GM23338 (cell line): Measurements from ENCODE around the gene BUB1.

Source experiments
- CREB1 ChIP-seq: fragments of 250-450 bp; sonication (Bioruptor Pico); IDR thresholded peaks from 2 replicates; pipeline ENCODE4 v1.5.0; 2020; ENCODE audit warnings: low read depth, mild to moderate bottlenecking, moderate library complexity
- EZH2 ChIP-seq: fragments of 200-600 bp; sonication (generic); IDR thresholded peaks from one replicate; pipeline ENCODE4 v1.8.0; 2017; ENCODE audit warnings: antibody characterized with exemption, mild to moderate bottlenecking, low read depth; ENCODE audit not compliant: unreplicated experiment
- EZH2phosphoT487 ChIP-seq: fragments of 200-600 bp; sonication (generic); IDR thresholded peaks from one replicate; pipeline ENCODE4 v1.8.1; 2018; ENCODE audit warnings: antibody characterized with exemption; ENCODE audit not compliant: unreplicated experiment
- JUNB ChIP-seq: IDR thresholded peaks from one replicate; pipeline ENCODE4 v1.6.1; 2016; ENCODE audit warnings: antibody characterized with exemption; ENCODE audit not compliant: unreplicated experiment
- POLR2AphosphoS5 ChIP-seq: IDR thresholded peaks from 2 replicates; pipeline ENCODE4 v1.6.1; 2016; ENCODE audit warnings: antibody characterized with exemption, low read depth
- STAT1 ChIP-seq: IDR thresholded peaks from one replicate; pipeline ENCODE4 v1.6.1; 2016; ENCODE audit warnings: antibody characterized with exemption; ENCODE audit not compliant: unreplicated experiment
- ZNF114 ChIP-seq: fragments of 250-450 bp; sonication (Bioruptor Pico); IDR thresholded peaks from 2 replicates; pipeline ENCODE4 v1.5.0; 2020; ENCODE audit warnings: mild to moderate bottlenecking, moderate library complexity
- ZNF331 ChIP-seq: fragments of 250-450 bp; sonication (Bioruptor Pico); IDR thresholded peaks from 2 replicates; pipeline ENCODE4 v1.5.0; 2020; ENCODE audit warnings: low read depth, mild to moderate bottlenecking, moderate library complexity
- TF ChIP-seq, protein P1 (sequence below), 2 experiments: fragments of 200-600 bp in 1 of 2; sonication (generic) in 1 of 2; conservative IDR thresholded peaks; 2 replicates each; pipeline versions ENCODE4 v1.5.1 to v1.6.1; 2016 to 2017; ENCODE audit warnings: antibody characterized with exemption in 2 of 2, low read depth in 2 of 2, mild to moderate bottlenecking in 2 of 2, moderate library complexity in 1 of 2
- TF ChIP-seq, protein P2 (sequence below): IDR thresholded peaks from one replicate; pipeline ENCODE4 v1.6.1; 2018; ENCODE audit warnings: antibody characterized with exemption; ENCODE audit not compliant: unreplicated experiment
- TF ChIP-seq, protein P3 (sequence below): IDR thresholded peaks from 2 replicates; pipeline ENCODE4 v1.6.1; 2016; ENCODE audit warnings: antibody characterized with exemption

DNA sequence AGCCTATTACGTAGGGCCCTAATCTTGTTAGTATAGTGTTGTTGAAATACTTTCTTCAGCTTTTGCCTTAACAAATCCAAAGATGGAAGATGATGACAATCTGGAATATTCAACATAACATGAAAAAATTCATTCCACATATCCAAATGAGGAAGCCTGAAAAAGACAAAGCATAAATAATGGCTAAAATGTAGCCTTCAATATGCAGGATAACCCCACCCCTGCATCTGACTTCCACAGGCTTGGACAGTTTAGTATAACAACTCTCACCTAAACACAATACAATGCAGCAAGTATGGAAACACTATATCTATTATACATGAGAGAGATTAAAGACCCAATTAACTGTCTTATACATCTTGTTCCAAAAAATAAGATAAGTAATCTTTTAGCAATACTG is 39.9 kb downstream of the BUB1 start:
- TF ChIP-seq, protein P1, sequence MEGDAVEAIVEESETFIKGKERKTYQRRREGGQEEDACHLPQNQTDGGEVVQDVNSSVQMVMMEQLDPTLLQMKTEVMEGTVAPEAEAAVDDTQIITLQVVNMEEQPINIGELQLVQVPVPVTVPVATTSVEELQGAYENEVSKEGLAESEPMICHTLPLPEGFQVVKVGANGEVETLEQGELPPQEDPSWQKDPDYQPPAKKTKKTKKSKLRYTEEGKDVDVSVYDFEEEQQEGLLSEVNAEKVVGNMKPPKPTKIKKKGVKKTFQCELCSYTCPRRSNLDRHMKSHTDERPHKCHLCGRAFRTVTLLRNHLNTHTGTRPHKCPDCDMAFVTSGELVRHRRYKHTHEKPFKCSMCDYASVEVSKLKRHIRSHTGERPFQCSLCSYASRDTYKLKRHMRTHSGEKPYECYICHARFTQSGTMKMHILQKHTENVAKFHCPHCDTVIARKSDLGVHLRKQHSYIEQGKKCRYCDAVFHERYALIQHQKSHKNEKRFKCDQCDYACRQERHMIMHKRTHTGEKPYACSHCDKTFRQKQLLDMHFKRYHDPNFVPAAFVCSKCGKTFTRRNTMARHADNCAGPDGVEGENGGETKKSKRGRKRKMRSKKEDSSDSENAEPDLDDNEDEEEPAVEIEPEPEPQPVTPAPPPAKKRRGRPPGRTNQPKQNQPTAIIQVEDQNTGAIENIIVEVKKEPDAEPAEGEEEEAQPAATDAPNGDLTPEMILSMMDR (conservative IDR thresholded peaks at IDR 0.05; ENCODE audit: low read depth in 2 of 2), result no peak
- no peak for TF ChIP-seq POLR2AphosphoS5
- no peak for TF ChIP-seq EZH2
- TF ChIP-seq EZH2phosphoT487, result no peak
- TF ChIP-seq JUNB, result no peak
- TF ChIP-seq, protein P2, sequence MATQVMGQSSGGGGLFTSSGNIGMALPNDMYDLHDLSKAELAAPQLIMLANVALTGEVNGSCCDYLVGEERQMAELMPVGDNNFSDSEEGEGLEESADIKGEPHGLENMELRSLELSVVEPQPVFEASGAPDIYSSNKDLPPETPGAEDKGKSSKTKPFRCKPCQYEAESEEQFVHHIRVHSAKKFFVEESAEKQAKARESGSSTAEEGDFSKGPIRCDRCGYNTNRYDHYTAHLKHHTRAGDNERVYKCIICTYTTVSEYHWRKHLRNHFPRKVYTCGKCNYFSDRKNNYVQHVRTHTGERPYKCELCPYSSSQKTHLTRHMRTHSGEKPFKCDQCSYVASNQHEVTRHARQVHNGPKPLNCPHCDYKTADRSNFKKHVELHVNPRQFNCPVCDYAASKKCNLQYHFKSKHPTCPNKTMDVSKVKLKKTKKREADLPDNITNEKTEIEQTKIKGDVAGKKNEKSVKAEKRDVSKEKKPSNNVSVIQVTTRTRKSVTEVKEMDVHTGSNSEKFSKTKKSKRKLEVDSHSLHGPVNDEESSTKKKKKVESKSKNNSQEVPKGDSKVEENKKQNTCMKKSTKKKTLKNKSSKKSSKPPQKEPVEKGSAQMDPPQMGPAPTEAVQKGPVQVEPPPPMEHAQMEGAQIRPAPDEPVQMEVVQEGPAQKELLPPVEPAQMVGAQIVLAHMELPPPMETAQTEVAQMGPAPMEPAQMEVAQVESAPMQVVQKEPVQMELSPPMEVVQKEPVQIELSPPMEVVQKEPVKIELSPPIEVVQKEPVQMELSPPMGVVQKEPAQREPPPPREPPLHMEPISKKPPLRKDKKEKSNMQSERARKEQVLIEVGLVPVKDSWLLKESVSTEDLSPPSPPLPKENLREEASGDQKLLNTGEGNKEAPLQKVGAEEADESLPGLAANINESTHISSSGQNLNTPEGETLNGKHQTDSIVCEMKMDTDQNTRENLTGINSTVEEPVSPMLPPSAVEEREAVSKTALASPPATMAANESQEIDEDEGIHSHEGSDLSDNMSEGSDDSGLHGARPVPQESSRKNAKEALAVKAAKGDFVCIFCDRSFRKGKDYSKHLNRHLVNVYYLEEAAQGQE, result no peak
- TF ChIP-seq CREB1 (CRISPR knock-in tag), result no peak
- TF ChIP-seq, protein P3, sequence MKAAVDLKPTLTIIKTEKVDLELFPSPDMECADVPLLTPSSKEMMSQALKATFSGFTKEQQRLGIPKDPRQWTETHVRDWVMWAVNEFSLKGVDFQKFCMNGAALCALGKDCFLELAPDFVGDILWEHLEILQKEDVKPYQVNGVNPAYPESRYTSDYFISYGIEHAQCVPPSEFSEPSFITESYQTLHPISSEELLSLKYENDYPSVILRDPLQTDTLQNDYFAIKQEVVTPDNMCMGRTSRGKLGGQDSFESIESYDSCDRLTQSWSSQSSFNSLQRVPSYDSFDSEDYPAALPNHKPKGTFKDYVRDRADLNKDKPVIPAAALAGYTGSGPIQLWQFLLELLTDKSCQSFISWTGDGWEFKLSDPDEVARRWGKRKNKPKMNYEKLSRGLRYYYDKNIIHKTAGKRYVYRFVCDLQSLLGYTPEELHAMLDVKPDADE, result no peak
- TF ChIP-seq ZNF114 (CRISPR knock-in tag), result no peak
- TF ChIP-seq ZNF331 (CRISPR knock-in tag), result no peak
- TF ChIP-seq STAT1, result no peak
